ENCODE results near the gene SSTR1.

SSTR1 gene

GRCh38 chr14:38238332-38238731 is 30.6 kb downstream of the SSTR1 start:
- no peak for DNase-seq

GRCh38 chr14:38238878-38239277 is 31.2 kb downstream of the SSTR1 start:
- no peak for DNase-seq

GRCh38 chr14:38243696-38244240 is 36.1 kb downstream of the SSTR1 start:
- no peak for DNase-seq

GRCh38 chr14:38248321-38249028 is 40.8 kb downstream of the SSTR1 start:
- DNase-seq, result no peak

- DNase-seq, result no peak
These were observed 42.6 kb downstream of the SSTR1 start for GRCh38 chr14:38250331-38250730.

GRCh38 chr14:38252066-38252710 is 44.5 kb downstream of the SSTR1 start:
- DNase-seq, result no peak

GRCh38 chr14:38253676-38254075 is 46.0 kb downstream of the SSTR1 start:
- DNase-seq, result no peak

- no peak for DNase-seq
These were observed 47.1 kb downstream of the SSTR1 start for GRCh38 chr14:38254571-38255407.

- no peak for DNase-seq
These were observed 47.6 kb downstream of the SSTR1 start for GRCh38 chr14:38255408-38255672.

GRCh38 chr14:38255673-38256532 is 48.2 kb downstream of the SSTR1 start, which contains the start of gene CLEC14A:
TSS of gene CLEC14A (minus strand) at chr14:38256093. CDS start at chr14:38256022, 71 bp downstream.
- DNase-seq, result peak; percentile 82

- DNase-seq, result no peak
These were observed 48.8 kb downstream of the SSTR1 start for GRCh38 chr14:38256533-38256840.

GRCh38 chr14:38257507-38257906 is 49.8 kb downstream of the SSTR1 start:
- DNase-seq, result no peak

GRCh38 chr14:38261620-38262019 is 53.9 kb downstream of the SSTR1 start:
- DNase-seq, result no peak
